Measurements from ENCODE around the gene LRRC55. TPM values are rescaled to one million over a fixed set of nuclear protein-coding genes. Genes with fewer than 3 reads are reported as not detected.

LRRC55 gene
- total RNA-seq, 1 donor from 2014 or later, result not detected

DNA sequence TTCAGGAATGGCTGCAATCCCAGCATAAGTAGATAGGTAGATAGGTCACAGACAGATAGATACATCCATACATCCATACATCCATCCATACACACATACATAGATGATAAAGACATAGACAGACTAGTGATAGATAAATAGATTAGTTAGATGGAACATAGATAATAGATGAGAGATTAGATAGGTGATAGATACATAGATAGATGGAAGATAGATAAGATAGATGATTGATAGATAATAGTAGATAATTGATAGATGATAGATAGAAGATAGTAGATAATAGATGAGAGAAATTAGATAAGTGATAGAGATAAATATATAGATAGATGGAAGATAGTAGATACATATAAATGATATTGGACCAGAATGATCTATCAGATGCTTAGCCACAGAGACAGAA, 28.3 kb upstream of the LRRC55 start:
- no peak overlapping the region for H3K27ac Mint-ChIP-seq
- no peaks in the 10 kb centered on the region for H3K9me3 Mint-ChIP-seq
- intact Hi-C loops (cut with micrococcal nuclease), result no loop called here
- H3K36me3 Mint-ChIP-seq (ENCODE audit: low read depth), result no peaks in the 10 kb centered on the region
- H3K27me3 Mint-ChIP-seq (ENCODE audit: insufficient read depth), result peaks cover 2% of the 10 kb centered on the region
- DNase-seq (ENCODE audit: low spot score), result no peak
- H3K4me1 Mint-ChIP-seq (ENCODE audit: low read depth), result no peaks in the 10 kb centered on the region
- no peak overlapping the region for H3K4me3 Mint-ChIP-seq

DNA sequence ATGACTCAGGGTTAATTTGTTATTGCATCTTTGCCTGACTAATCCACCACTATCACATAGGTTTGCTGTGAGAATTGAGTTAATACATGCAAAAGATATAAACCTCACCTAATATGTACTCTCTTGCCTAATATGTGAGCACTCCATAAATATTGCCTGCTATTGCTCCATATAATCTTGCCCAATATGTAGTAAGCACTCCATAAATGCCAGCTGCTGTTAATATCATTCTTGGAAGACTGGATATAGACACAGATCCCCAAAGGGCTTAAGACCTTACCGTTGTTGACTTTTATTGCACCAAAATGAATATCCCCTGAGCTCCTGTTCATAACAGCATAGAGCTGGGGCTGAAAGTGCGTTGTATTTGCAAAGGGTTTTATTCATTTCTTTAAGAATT, 27.0 kb upstream of the LRRC55 start:
- H3K27me3 Mint-ChIP-seq (ENCODE audit: insufficient read depth), result peaks cover 2% of the 10 kb centered on the region
- DNase-seq (ENCODE audit: low spot score), result no peak
- H3K36me3 Mint-ChIP-seq (ENCODE audit: low read depth), result no peaks in the 10 kb centered on the region
- H3K9me3 Mint-ChIP-seq, result no peaks in the 10 kb centered on the region
- H3K27ac Mint-ChIP-seq, result no peak overlapping the region
- no peaks in the 10 kb centered on the region for H3K4me1 Mint-ChIP-seq (ENCODE audit: low read depth)
- intact Hi-C loops (cut with micrococcal nuclease), result no loop called here
- H3K4me3 Mint-ChIP-seq, result no peak overlapping the region

DNA sequence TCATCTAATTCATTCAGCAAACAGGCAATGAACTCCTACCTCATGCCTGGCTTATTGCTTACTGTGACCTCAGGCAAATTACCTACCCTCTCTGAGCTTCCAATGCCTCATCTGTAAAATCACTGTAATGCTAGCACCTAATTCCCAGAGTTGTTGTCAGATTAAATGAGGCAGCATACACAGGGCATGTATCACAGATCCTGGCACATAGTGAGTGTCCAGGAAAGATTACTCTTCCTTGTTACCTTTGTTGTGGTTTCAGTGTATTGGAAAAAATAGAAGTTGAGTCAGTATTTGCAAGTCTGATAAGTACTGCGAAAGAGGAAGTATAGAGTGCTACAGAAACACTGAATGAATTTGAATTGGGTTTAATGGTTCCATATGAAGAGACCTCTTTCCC, 26.4 kb upstream of the LRRC55 start:
- DNase-seq (ENCODE audit: low spot score), result no peak
- no peaks in the 10 kb centered on the region for H3K9me3 Mint-ChIP-seq
- no peak overlapping the region for H3K4me3 Mint-ChIP-seq
- no peak overlapping the region for H3K27ac Mint-ChIP-seq
- no peaks in the 10 kb centered on the region for H3K36me3 Mint-ChIP-seq (ENCODE audit: low read depth)
- no peaks in the 10 kb centered on the region for H3K4me1 Mint-ChIP-seq (ENCODE audit: low read depth)
- peaks cover 5% of the 10 kb centered on the region for H3K27me3 Mint-ChIP-seq (ENCODE audit: insufficient read depth)
- intact Hi-C loops (cut with micrococcal nuclease), result no loop called here

DNA sequence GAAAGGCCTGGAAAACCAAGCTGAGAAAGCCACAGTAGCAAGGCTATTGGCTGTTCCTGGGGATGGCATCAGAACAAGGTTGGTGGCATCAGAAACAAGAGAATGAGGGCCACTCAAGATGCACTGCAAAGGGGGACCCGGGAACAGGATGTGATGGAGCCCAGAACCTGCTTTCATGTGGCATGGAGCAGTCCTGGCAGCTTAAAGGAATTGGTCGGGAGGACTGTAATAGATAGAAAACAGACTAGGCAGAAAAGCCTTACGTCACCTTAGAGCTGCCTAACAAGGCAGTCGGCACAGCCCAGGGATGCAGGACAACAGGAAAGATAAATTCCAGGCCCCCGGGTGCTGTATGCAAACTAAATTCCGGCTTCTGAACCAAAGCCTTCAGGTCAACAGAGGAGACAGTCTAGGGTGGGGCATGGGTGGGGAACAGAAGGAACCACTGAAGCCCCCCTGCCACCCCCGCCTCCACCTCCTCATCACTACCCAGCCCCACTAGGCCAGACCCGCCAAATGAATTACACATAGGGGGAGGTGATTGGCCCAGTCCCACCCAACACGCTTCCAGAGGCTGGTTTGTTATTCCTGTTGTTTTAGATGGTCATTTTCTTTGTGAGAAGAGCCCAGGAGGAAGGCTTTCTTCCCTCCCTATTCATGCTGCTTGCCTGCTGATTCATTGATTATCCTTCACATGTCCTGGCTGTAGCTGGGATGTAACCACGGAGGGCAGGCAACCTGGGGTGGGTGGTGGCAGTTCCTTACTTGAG, 25.7 kb upstream of the LRRC55 start:
- no peak overlapping the region for H3K27ac Mint-ChIP-seq
- peaks cover 5% of the 10 kb centered on the region for H3K27me3 Mint-ChIP-seq (ENCODE audit: insufficient read depth)
- H3K4me1 Mint-ChIP-seq (ENCODE audit: low read depth), result no peaks in the 10 kb centered on the region
- no peaks in the 10 kb centered on the region for H3K9me3 Mint-ChIP-seq
- DNase-seq (ENCODE audit: low spot score), result no peak
- no peak overlapping the region for H3K4me3 Mint-ChIP-seq
- intact Hi-C loops (cut with micrococcal nuclease), result no loop called here
- no peaks in the 10 kb centered on the region for H3K36me3 Mint-ChIP-seq (ENCODE audit: low read depth)

DNA sequence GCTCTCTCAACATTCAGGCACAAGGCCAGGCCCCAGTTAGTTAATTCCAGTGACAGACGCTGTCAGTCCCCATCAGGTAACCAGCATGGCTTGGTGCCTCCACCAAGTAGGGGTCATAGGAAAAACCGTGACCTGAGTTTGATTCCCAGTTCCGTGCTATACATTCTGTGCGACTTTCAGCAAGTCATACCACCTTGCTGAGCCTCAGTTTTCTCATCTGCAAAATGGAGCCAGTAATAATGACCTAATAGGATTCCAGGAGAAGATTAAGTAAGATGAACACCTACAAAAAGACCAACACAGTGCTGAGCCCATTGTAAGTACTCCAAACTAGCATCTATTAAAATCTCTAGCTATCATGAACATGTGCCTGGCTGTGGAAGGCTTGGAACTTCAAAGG, 24.8 kb upstream of the LRRC55 start:
- H3K9me3 Mint-ChIP-seq, result no peaks in the 10 kb centered on the region

DNA sequence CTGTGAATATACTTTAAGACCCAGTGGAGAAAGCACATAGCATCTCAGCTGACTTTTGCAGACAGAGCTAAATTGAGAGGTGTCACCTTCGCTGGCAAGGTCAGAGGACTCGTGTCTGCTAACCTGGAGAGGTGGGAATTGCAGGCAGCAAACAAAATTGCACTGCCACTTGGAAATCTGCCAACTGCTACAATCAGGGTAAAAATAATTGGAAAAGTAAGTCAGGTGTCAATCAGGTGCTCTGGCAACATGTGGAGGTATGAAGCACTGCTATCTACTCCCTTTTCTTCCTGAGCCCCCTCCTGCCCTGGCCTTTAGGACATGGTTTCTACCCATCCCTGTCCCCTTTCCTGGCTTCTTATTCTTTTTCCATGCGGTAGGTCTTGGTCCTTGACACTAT, 24.1 kb upstream of the LRRC55 start:
- DNase-seq (ENCODE audit: low spot score), result no peak
- Mint-ChIP-seq H3K4me1 (ENCODE audit: low read depth) (no peaks in the 10 kb centered on the region), H3K9me3 (no peaks in the 10 kb centered on the region), H3K4me3 (no peak overlapping the region), H3K36me3 (ENCODE audit: low read depth) (no peaks in the 10 kb centered on the region), H3K27ac (no peak overlapping the region), H3K27me3 (ENCODE audit: insufficient read depth) (peaks cover 5% of the 10 kb centered on the region)
- intact Hi-C loops (cut with micrococcal nuclease), result no loop called here

More for the DNA sequence above, 24.8 kb upstream of the LRRC55 start:
- no peaks in the 10 kb centered on the region for H3K4me1 Mint-ChIP-seq (ENCODE audit: low read depth)
- H3K27ac Mint-ChIP-seq, result no peak overlapping the region
- peaks cover 5% of the 10 kb centered on the region for H3K27me3 Mint-ChIP-seq (ENCODE audit: insufficient read depth)
- H3K4me3 Mint-ChIP-seq, result no peak overlapping the region
- intact Hi-C loops (cut with micrococcal nuclease), result no loop called here
- H3K36me3 Mint-ChIP-seq (ENCODE audit: low read depth), result no peaks in the 10 kb centered on the region
- no peak for DNase-seq (ENCODE audit: low spot score)

DNA sequence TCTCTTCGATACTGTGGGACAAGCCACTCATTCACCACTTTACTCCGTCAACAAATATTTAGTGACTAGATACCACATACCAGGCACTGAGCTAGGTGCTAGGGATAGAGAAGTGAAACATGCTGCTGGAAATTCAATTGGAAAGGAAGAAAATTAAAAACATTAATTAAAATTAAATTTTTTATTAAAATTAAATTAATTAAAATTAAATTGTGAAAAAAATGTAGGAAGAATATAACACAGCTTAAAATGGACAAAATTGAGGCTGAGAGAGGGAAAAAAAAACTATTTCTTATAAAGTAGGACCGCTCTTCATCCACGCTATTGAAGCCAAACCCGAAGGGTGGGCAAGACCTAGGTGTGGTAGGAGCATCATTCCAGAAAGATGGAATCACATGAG, 23.6 kb upstream of the LRRC55 start:
- Mint-ChIP-seq H3K4me1 (ENCODE audit: low read depth) (no peaks in the 10 kb centered on the region), H3K9me3 (no peaks in the 10 kb centered on the region), H3K4me3 (no peak overlapping the region), H3K27ac (no peak overlapping the region), H3K36me3 (ENCODE audit: low read depth) (no peaks in the 10 kb centered on the region), H3K27me3 (ENCODE audit: insufficient read depth) (peaks cover 5% of the 10 kb centered on the region)
- DNase-seq (ENCODE audit: low spot score), result no peak
- intact Hi-C loops (cut with micrococcal nuclease), result no loop called here

DNA sequence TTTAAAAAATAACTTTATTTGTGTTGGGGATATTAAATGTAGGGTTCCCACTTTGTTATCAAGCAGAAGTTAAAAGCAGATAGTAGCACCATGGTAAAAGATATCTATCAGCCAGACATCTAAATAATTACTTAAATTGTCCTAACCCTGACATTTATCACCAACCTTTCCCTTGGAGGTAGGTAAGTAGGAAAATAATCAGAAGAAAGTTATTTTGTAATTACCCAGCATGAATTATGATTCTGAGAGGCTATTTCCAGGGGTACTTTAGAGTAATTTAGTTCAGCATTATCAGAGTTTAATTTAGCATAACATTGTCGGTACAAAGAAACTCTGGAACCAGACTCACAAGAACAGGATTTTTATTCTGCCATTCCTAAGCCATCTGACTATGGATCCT, 23.2 kb upstream of the LRRC55 start:
- Mint-ChIP-seq H3K36me3 (ENCODE audit: low read depth) (no peaks in the 10 kb centered on the region), H3K9me3 (no peaks in the 10 kb centered on the region), H3K27me3 (ENCODE audit: insufficient read depth) (peaks cover 5% of the 10 kb centered on the region), H3K4me1 (ENCODE audit: low read depth) (no peaks in the 10 kb centered on the region), H3K4me3 (no peak overlapping the region), H3K27ac (no peak overlapping the region)
- no peak for DNase-seq (ENCODE audit: low spot score)
- intact Hi-C loops (cut with micrococcal nuclease), result no loop called here

DNA sequence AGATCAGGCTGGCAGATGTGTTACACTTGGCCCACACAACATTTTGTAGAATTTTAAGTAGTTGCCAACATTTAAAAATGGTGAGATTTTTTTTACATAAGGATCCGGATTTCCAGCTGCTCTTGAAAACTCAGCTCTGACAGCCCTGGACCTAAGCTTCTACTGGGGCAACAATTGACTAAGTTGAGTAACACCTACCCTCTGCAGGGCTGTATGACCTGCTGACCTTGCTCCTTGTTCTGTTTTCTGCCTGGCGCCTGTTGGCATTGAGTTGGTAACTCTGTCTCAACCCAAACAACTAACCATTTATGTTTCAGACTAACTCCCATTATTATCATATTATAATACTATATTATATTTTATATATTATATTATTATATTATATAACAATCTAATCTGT, 21.1 kb upstream of the LRRC55 start:
- Mint-ChIP-seq H3K9me3 (no peaks in the 10 kb centered on the region), H3K4me3 (no peak overlapping the region), H3K27me3 (ENCODE audit: insufficient read depth) (peaks cover 5% of the 10 kb centered on the region), H3K36me3 (ENCODE audit: low read depth) (no peaks in the 10 kb centered on the region), H3K4me1 (ENCODE audit: low read depth) (no peaks in the 10 kb centered on the region), H3K27ac (no peak overlapping the region)
- intact Hi-C loops (cut with micrococcal nuclease), result no loop called here
- no peak for DNase-seq (ENCODE audit: low spot score)

DNA sequence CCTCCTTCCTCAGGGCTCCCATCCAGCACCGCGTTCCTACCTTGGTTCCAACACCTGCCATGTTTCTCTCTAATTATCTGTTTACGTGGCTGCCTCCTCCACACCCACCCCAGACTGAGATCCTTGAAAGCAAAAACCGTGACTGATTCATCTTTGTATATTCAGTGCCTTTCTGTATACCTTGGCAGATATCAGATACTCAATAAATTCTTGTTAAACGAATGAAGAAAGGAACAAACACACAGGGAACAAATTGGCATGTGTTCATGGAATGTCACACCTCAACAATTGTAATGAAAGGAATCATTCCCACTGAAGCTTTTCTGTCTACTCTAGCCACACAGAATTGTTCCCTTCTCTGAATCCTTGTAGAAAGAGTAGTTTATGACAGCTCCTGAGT, 20.4 kb upstream of the LRRC55 start:
- intact Hi-C loops (cut with micrococcal nuclease), result no loop called here
- Mint-ChIP-seq H3K27me3 (ENCODE audit: insufficient read depth) (peaks cover 4% of the 10 kb centered on the region), H3K9me3 (no peaks in the 10 kb centered on the region), H3K36me3 (ENCODE audit: low read depth) (no peaks in the 10 kb centered on the region), H3K27ac (no peak overlapping the region), H3K4me3 (no peak overlapping the region), H3K4me1 (ENCODE audit: low read depth) (no peaks in the 10 kb centered on the region)
- no peak for DNase-seq (ENCODE audit: low spot score)

DNA sequence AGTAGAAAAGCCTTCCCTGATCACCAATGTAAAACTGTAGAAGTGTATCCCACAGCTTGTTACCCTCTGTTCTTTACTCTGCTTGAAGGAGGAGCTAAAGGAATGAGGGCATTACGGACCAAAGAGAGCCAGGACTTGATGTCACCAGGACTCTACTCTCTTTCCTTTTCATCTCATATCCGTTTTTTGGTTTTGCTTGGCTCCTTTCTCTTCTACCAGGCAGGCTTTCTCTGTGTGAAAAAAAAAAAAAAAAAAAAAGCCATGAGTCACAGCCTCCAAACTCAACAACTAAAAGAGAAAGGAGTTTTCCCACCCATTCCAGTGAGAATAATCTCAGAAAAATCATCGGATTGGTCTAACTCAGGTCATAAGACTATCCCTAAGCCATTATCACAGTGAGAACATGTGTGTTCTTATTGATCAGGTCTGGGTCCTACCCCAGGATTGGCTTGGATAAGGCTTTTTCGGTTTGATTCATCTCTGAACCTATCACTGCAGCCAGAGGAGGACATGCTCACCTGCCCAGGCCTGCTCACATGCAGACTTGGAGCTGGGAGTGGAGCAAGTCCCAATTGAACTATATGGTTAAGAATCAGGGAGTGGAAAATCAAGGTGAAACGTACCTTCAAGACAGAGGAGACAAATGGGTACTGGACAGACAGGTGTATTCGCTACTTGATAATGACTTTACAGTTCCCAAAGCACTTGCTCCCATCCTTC, 19.4 kb upstream of the LRRC55 start:
- H3K36me3 Mint-ChIP-seq (ENCODE audit: low read depth), result no peaks in the 10 kb centered on the region
- H3K27me3 Mint-ChIP-seq (ENCODE audit: insufficient read depth), result peaks cover 3% of the 10 kb centered on the region
- H3K9me3 Mint-ChIP-seq, result no peaks in the 10 kb centered on the region
- H3K27ac Mint-ChIP-seq, result no peak overlapping the region
- no peaks in the 10 kb centered on the region for H3K4me1 Mint-ChIP-seq (ENCODE audit: low read depth)
- intact Hi-C loops (cut with micrococcal nuclease), result no loop called here
- no peak overlapping the region for H3K4me3 Mint-ChIP-seq
- DNase-seq (ENCODE audit: low spot score), result no peak

DNA sequence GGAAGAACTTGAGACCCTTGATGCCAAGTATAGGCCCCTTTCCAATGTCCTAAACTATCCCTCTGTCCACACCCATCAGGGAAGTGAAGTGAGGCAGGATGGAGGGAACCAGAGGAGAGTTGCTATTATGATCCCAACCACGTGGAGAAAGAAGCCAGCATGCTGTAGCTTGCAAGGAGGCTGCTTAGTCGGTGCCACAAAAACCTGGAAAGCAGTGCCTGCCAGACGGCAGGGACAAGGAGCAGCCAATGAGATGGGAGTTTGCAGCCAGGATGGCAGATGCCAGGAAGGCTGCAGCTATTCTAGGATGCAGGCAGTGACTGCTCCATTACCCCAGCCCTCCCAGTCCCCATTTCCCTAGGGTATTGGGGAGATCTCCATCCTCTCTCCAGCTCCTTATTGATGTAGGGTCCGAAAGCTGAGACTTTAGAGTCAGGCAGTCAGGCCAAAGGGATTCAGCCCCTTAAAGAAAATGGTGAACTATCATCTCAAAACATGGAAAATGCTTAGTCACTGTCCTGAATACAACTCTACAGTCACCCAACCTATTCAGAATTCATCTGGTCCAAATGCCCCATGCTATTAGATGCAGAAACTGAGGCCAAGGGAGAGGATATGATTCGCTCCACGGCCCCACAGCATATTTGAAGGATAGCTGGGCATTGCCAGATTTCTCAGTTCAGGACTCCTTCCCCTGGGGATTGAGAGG, 18.4 kb upstream of the LRRC55 start:
- Mint-ChIP-seq H3K4me1 (ENCODE audit: low read depth) (no peaks in the 10 kb centered on the region), H3K27me3 (ENCODE audit: insufficient read depth) (peaks cover 3% of the 10 kb centered on the region), H3K36me3 (ENCODE audit: low read depth) (no peaks in the 10 kb centered on the region), H3K4me3 (no peak overlapping the region), H3K9me3 (no peaks in the 10 kb centered on the region), H3K27ac (no peak overlapping the region)
- DNase-seq (ENCODE audit: low spot score), result no peak
- intact Hi-C loops (cut with micrococcal nuclease), result no loop called here

DNA sequence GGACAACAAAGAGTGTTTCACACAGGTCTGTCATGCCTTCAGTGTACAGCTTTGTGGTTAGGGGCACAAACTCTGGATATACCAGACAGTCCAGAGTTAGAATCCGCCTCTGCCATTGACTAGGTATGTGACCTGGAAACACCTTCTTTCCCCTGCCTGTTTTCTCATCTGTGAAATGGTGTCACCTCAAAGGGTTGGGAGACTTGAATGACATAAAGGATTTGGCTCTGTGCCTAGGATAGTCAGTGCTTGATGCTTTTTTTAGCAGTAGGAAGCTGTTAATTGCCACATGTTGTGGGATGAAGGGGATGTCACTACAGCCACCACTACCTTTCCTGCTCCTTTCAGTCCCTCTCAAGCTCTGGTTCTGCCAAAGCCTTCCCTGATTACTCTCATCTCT, 17.4 kb upstream of the LRRC55 start:
- H3K4me1 Mint-ChIP-seq (ENCODE audit: low read depth), result no peaks in the 10 kb centered on the region
- H3K27me3 Mint-ChIP-seq (ENCODE audit: insufficient read depth), result peaks cover 3% of the 10 kb centered on the region
- no peak overlapping the region for H3K4me3 Mint-ChIP-seq
- H3K36me3 Mint-ChIP-seq (ENCODE audit: low read depth), result no peaks in the 10 kb centered on the region
- no peak for DNase-seq (ENCODE audit: low spot score)
- no peaks in the 10 kb centered on the region for H3K9me3 Mint-ChIP-seq
- H3K27ac Mint-ChIP-seq, result no peak overlapping the region
- intact Hi-C loops (cut with micrococcal nuclease), result no loop called here
